NCI-H1930 (cell line): ENCODE measurements around the gene AGPAT4.
"Not testable (repeated sequence)": the region's sequence is repeated elsewhere in the genome, so short reads cannot be mapped to it uniquely, and the experiment has no call there.

Experiments used
- DNase-seq, 2 experiments: peaks; one replicate each; lab custom pipeline; 2025; lab: John Stamatoyannopoulos, UW

Gene AGPAT4

GRCh38 chr6:161200610-161201370 is 73.1 kb downstream of the AGPAT4 start:
- no peak for DNase-seq

DNA sequence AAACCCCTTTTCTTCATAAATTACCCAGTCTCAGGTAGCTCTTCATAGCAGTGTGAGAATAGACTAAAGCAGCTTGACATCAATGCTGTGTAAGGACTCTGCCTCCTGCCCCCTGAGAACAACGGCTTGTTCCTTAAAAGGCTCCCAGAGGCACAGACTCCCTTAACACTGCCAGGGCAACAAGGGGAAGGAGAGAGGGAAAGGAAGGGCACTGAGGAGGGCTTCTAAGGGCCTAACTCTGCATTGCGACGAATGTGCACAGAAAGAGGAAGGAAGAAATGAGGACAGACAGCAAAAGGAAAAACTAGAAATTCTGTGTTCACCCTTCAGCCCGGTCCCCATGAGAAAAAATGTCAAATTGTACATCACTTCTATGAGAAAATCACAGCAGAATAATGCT is 74.0 kb downstream of the AGPAT4 start:
- no peak for DNase-seq

DNA sequence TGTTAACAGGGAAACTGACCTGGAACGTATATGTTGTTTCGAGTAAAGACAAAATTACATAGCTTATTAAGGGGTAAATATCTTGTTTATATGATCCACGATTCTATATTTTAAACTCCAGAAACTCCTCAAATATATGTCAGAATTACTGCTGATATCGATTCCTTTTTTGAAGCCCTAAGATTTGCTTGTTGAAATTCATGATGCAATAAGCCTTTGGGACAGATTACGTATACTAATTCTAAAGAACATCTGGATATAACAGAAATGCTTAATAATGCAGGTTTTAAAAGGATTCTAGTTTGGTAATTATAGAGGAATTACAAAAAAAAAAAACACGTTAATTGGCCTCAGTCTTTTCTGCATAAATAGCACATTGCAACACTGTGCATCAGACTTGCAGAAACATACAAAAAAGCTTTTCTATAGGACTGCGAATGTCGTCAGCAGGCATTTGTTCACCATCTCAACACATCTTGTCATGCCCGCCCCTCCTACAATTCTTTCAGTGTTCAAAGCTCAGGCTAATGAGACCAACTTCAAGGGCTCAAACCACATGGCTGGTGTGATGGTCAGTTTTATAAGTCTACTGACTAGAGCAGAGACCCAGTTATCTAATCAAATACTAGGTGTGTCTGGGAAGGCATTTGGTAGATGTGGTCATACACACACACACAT is 74.9 kb downstream of the AGPAT4 start:
- DNase-seq: no peak

DNA sequence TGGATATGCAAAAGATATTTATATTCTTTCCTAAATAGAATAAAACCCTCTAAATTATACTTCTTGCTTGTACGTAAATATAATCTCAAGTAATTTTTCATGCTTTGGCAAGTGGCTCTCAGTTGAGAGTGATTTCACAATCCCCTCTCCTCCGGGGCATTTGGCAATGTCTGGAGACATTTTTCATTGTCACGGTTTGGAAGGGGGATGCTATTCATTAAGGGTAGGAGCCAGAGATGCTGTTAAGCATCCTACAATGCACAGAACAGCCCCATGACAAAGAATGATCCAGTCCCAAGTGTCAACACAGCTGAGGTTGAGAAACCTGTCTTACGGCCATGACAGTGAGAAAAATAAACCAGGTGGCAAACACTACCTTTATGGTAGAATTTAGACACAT is 75.7 kb downstream of the AGPAT4 start:
- no peak for DNase-seq

GRCh38 chr6:161195386-161195785 is 78.5 kb downstream of the AGPAT4 start:
- DNase-seq: no peak

GRCh38 chr6:161194374-161194773 is 79.5 kb downstream of the AGPAT4 start:
- no peak for DNase-seq

DNA sequence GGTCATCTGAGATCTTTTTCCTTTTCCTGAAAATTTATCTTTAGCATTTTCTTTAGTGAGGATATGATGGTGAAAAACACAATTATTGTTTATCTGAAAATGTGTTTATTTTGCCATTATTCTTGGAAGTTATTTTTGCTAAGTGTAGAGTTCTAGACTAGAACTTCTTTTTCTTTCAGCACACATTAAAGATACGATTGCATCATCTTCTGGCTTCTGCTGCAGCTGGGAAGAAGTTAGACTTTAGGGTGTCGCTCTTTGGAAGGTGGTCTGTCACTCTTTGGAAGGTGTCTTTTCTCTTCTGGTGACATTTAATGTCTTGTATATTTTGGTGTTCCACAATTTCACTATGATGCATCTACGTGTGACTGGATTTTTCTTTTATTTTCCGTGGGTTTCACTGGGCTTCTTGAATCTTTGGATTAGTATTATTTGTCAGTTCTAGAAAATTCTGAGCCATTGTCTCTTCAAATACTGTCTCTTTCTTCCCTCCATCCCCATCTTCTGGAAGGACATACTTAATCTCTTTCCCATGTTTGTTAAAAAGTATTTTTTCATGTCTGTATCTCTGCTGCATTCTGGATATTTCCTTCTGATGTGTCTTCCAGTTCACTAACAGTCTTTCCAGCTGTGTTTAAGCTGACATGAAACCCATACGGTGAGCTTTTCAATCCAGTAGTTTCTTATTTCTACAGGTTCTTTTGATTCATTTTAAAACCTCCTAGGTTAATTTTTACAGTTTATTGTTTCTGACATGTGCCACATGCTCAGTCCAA is 81.0 kb downstream of the AGPAT4 start:
- DNase-seq: no peak

DNA sequence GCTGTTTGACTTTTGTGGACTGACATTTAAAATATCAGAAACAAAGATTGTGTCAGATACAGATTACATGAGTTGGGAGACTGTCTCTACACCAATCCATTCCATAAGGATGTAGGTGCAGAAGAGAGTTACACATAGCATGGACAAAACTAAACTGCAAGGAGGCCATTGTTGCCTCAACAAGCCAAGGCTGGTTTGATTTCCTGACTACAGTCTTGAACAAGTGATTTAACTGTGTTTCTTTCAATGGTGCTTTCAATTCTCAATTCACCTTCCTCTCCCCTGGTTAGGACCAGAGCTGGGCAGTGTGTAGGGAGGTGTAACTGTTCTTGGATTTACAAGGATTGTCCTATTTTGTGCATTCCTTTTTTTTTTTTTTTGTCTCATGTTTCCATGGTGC is 82.2 kb downstream of the AGPAT4 start:
- DNase-seq: no peak

DNA sequence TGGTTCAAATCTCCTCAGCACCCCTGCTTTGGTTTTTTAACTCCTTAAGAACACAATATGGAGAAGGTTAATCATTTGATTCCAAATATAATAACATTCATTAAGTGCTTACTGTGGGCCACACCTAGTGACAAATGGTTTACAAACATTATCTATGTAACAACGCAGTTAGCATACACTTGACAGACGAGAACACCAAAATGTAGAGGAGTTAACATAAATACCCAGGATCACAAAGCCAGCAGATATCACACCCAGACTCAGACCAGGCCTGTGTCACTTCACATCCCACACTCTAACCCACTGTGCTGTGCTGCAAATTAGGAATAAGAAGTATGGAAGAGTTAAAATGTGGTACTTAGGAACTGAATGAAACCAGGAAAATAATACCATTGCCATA is 82.9 kb downstream of the AGPAT4 start:
- no peak for DNase-seq

- no peak for DNase-seq
These were observed 84.0 kb downstream of the AGPAT4 start for GRCh38 chr6:161189891-161190290.

DNA sequence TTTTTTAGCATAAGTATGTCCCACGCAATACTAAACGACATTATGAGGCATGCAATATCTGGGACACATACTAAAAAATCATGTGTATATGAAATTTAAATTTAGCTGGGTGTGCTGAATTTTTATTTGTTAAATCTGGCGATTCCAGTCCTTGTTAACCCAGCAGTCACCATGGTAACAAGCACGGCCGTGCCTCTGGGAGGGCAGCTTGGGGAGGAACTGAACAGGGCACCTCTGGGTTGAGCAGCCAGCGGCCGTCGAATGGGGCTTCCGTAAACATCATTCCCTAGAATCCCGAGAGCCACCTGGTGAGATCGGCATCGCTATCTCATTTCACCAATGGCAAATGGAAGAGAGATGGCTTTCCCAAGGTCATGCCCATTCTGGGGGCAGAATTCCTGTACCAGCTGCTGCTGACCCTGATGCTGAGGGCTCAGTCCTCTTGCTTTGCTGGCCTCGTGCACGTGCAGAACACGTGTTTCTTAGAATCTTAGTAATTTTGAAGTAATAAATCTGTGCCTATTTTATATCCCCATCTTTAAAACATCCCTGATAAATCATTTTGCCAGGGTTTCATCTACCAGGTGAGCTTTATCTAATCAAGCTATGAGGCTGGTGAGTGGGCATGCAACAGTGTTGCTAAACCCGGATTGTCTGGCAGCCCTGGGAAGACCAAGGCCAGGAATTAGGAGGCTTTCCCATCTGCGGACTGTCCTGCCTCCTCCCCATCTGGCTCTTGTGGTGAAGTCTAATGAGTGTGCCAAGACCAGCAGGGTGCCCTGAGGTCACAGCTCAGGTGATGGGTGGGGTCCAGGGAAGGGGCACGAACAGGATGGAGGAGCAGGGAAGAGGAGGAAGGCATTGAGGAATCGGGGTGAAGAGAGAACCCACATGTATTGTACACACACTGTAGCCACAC is 85.1 kb downstream of the AGPAT4 start:
- DNase-seq: no peak

- DNase-seq: no peak
These were observed 87.6 kb downstream of the AGPAT4 start for GRCh38 chr6:161186173-161186769.

DNA sequence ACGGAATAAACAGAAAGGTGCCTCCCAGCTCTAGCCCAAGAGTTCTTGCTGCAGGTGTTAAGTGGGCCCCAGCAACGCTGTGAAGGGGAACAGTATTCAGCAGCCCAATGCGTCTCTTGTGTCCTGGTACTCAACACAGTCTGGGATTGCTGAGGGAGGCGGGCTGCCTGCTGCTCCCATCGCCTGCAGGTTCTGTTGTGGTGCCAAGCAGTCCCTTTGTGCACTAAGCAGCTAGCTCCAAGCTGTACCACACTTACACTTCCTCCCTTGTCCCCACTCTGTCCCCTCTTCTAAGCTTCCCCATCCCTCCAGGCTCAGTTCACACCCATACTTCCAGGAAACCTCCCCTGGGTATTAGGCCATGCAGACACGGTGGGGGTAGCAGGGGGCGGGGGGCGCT is 92.7 kb downstream of the AGPAT4 start:
- DNase-seq: no peak

DNA sequence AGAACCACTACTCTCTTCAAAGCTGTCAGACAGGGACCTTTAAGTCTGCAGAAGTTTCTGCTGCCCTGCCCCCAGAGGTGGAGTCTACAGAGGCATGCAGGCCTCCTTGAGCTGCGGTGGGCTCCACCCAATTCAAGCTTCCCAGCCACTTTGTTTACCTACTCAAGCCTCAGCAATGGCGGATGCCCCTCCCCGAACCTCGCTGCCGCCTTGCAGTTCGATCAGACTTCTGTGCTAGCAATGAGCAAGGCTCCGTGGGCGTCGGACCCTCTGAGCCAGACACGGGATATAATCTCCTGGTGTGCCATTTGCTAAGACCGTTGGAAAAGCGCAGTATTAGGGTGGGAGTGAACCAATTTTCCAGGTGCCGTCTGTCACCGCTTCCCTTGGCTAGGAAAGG is 95.7 kb downstream of the AGPAT4 start:
- DNase-seq: not testable (repeated sequence)

GRCh38 chr6:161176428-161176827 is 97.4 kb downstream of the AGPAT4 start:
- not testable (repeated sequence) for DNase-seq

GRCh38 chr6:161172769-161173168 is 101.1 kb downstream of the AGPAT4 start:
- DNase-seq: not testable (repeated sequence)

DNA sequence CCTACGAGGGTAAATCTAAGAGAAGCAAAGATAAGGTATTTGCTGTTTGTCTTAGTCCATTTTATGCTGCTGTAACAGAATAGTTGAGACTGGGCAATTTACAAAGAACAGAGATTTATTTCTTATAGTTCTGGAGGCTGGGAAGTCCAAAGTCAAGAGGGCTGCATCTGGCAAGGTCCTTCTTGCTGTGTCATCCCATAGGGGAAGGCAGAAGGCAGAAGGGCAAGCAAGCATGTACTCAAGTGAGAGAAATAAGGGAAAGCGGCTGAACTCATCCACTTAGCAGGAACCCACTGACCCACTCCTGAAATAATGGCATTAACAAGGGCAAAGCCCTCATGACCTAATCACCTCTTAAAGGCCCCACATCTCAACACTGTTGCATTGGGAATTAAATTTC is 102.7 kb downstream of the AGPAT4 start:
- no peak for DNase-seq

DNA sequence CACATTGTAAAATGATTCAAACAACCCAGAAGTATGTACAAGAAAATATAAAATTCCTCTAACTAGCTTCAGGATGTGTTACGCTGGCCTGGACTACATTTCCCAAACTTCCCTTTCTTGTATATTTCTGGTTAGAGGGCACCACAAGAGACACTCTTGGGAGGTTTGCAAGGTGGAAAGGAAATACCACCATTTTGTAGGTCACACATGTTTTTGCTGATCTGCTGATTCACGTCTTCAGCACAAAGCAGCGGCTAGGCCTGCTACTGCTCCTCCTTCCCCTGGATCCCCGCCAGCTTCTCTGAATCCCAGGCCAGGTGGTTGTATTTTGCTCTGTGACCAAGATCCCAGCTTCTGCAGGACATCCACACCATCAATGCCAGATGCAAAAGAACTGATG is 104.2 kb downstream of the AGPAT4 start:
- DNase-seq: no peak

DNA sequence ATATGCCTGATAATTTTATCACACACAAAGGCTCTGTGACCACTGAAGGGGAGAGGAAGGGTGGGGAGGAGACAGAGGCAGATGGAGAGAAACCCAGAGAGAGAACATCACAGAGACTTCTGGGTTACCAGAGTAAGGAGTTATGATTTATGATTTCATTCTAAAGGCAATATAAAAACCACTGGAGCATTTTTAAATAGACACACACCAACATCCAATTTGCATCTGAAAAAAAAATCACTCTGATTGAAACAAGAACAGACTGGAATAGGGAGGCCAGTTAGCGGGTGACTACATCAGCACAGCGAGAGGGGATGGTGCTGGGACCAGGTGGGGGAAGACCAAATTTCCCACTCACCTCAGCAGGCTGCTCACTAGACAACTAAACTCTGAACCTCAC is 104.8 kb downstream of the AGPAT4 start:
- DNase-seq: no peak

- no peak for DNase-seq
These were observed 105.5 kb downstream of the AGPAT4 start for GRCh38 chr6:161168281-161168891.

DNA sequence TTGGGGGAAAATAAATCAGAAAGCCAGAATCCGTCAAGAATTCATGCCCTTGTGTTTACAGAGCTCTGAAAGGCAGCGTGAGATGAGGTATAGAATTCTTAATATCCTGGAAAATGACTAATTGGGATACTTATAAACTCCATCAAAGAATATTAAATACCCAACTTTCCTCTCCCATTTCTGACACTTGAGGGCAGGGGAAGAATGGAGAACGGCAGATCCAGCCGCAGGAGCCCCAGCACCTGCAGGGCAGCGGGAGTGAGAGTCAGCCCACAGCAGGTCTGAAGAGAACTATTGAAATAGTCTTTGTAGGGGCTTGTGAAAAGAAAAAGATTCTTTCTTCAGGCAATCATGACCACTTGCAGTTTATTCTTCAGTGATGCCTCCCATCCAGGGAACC is 107.2 kb downstream of the AGPAT4 start:
- DNase-seq: no peak
